Pulmonary artery endothelial cell (primary cell): ENCODE results near the gene POLD4. TPM values are rescaled to one million over a fixed set of nuclear protein-coding genes. Genes with fewer than 3 reads are reported as not detected.

Experiments used
- DNase-seq: peaks from one replicate; pipeline ENCODE4 v3.0.0-alpha.2; 2011; ENCODE audit warnings: low read depth, low spot score
- total RNA-seq: library from RNA; depleted of rRNA; stranded (reverse); fragments of >200 nt; gene quantifications from 2 replicates; pipeline ENCODE4 v1.2.3, GENCODE V29; 2014

POLD4 gene
- total RNA-seq, 1 donor from 2014 or later: 29.2 TPM

DNA sequence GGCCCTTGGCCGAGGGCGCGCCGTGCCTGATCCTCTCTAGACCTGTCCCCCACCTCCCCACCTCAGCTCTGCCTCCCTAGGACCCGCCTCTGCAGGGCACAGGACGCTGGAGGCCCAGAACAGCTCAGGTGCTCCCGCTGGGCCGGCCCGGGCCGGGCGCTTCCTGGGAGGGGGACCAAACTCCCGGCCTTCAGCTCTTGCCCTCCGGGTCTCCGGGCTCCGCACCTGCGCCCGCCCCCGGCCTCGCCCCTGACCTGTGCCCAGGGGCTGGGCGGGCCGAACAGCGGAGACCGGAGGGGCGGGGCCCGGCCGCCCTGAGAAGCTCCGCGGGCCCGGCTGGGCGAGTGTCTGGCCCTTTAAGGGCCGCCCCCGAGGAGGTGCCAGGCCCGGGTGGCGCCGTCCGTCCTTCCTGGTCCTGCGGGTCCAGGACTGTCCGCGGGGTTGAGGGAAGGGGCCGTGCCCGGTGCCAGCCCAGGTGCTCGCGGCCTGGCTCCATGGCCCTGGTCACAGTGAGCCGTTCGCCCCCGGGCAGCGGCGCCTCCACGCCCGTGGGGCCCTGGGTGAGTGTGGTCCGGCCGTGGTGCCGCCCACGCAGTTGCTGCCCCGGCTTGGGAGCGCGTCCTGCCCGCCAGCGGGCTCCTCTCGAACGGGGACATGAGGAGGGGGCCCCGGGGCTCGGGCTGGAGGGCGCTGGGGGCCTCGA lies 50.1 kb downstream of the POLD4 start, which contains the start of gene SSH3:
SSH3 (plus strand) TSS at position 399 of the 703 bp plus-strand sequence; CDS start at position 495, 96 bp downstream.
- no peak for DNase-seq

DNA sequence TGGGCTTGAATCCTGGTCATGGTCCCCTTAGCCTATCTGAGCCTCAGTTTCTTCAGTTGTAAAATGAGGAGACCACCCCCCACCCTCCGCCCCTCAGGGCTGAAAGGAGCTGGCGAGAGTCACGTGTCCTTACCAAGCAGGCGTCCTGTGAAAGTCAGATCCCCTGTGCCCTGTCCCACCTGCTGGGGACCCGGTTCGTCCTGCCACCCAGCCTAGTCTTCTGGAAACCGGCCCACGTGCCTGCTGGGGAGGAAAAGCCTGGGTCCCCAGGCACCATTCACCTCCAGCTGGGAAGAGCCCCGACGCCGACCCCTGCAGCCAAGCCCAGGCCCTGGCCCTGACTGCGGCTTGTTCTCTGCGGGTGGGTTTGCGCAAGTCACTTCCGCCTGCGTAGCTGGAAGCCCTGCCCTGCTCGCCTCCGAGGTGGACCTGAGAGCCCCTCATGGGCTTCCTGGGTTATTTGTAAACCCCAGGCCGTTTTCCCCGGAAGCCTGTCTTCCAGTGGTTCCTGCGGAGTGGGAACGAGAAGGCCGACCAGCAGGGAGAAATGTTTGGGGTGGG lies 50.7 kb downstream of the POLD4 start:
- DNase-seq: no peak

DNA sequence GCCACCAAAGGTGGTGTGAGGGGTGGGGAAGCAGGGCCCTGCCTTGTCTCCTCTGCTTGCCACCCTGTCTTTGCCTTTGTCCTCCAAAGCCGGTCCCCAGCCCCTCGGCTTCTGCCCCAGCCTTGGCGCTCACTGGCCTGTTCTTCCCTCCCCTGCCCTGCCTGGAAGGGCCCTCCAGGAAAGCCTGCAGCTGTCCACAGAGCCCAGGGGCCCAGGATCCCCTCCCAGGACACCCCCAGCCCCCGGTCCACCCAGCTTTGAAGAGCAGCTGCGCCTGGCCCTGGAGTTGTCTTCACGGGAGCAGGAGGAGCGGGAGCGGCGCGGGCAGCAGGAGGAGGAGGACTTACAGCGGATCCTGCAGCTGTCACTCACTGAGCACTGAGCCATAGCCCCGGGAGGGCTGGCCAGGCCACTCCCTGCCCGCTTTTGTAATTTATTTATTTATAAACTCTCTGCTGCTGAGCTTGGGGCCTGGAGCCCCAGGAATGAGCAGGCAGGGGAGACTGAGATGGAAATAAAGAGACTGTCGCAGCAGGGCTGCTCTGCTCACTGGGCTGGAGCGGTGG lies 51.3 kb downstream of the POLD4 start:
- no peak for DNase-seq

DNA sequence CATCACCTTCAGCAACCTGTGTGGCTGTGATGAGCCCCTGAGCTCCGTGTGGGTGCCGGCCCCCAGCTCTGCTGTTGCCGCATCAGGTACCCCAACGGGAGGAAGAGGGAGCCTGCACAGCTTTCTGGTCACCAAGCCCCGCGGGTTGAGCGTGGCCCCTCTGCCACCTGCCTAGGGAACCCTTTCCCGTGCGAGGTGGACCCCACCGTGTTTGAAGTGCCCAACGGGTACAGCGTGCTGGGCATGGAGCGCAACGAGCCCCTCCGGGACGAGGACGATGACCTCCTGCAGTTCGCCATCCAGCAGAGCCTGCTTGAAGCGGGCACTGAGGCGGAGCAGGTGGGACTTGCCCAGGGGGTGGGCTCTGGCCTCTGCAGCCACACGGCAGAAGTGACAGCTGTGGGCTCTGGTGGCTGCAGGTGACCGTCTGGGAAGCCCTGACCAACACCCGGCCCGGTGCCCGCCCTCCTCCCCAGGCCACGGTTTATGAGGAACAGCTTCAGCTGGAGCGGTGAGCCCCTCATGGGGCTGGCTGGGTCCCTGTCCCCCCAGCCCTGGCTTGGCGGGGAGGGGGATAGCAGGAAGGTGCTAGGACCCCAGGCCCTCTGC lies 51.9 kb downstream of the POLD4 start:
- no peak for DNase-seq

Other genes with a start within 250 kb of the POLD4 start
- gene KDM2A, start 234.3 kb downstream of the POLD4 start, total RNA-seq: 33.0 and 49.2 TPM in 2 replicates
- 35.7 and 49.5 TPM in 2 replicates for gene GRK2, start 87.1 kb downstream of the POLD4 start, total RNA-seq
- gene ANKRD13D, start 64.2 kb downstream of the POLD4 start, total RNA-seq: 27.0 and 30.1 TPM in 2 replicates
- gene SSH3, start 50.0 kb downstream of the POLD4 start, total RNA-seq: 7.6 and 7.7 TPM in 2 replicates
- gene CLCF1, start 20.1 kb upstream of the POLD4 start, total RNA-seq: 1.6 and 2.2 TPM in 2 replicates
- gene RAD9A, start 38.4 kb upstream of the POLD4 start, total RNA-seq: 5.0 and 5.3 TPM in 2 replicates
- 239 and 250 TPM in 2 replicates for gene PPP1CA, start 48.3 kb upstream of the POLD4 start, total RNA-seq
- gene TBC1D10C, start 50.5 kb upstream of the POLD4 start, total RNA-seq: not detected in 2 replicates
- 0.07 TPM in 1 of 2 replicates, not detected in the other for gene CARNS1, start 62.1 kb upstream of the POLD4 start, total RNA-seq
- gene RPS6KB2, start 74.9 kb upstream of the POLD4 start, total RNA-seq: 46.2 and 54.3 TPM in 2 replicates
- 0.14 and 0.40 TPM in 2 replicates for gene PTPRCAP, start 84.1 kb upstream of the POLD4 start, total RNA-seq
- gene CORO1B, start 89.9 kb upstream of the POLD4 start, total RNA-seq: 154 and 169 TPM in 2 replicates
- gene GPR152, start 99.2 kb upstream of the POLD4 start, total RNA-seq: not detected in 2 replicates
- gene CABP4, start 101.8 kb upstream of the POLD4 start, total RNA-seq: 0.04 and 0.33 TPM in 2 replicates
- gene TMEM134, start 115.7 kb upstream of the POLD4 start, total RNA-seq: 14.4 and 15.7 TPM in 2 replicates
- gene AIP, start 129.5 kb upstream of the POLD4 start, total RNA-seq: 77.2 and 91.2 TPM in 2 replicates
- gene PITPNM1, start 151.8 kb upstream of the POLD4 start, total RNA-seq: 15.5 and 16.4 TPM in 2 replicates
- 14.8 and 23.0 TPM in 2 replicates for gene CDK2AP2, start 154.6 kb upstream of the POLD4 start, total RNA-seq
- gene CABP2, start 169.9 kb upstream of the POLD4 start, total RNA-seq: not detected in 2 replicates
- gene GSTP1, start 230.3 kb upstream of the POLD4 start, total RNA-seq: 708 and 1,026 TPM in 2 replicates